Renal cortical epithelial cell (primary cell): Measurements from ENCODE around the gene MIGA2. TPM values are rescaled to one million over a fixed set of nuclear protein-coding genes. Genes with fewer than 3 reads are reported as not detected.
A peak's percentile ranks its signal among the peaks of the same experiment; 100 is the strongest.

ENCODE experiments used
- DNase-seq: peaks from one replicate; pipeline ENCODE4 v3.0.0-alpha.2; 2011; ENCODE audit warnings: low read depth
- total RNA-seq: library from RNA; depleted of rRNA; stranded (reverse); fragments of >200 nt; gene quantifications from 2 replicates; pipeline ENCODE4 v1.2.3, GENCODE V29; 2014

Gene MIGA2
- total RNA-seq, 1 donor from 2014 or later, result 26.0 TPM

GRCh38 chr9:129010267-129010975 is 26.0 kb upstream of the MIGA2 start:
- DNase-seq, result no peak

- DNase-seq, result no peak
Measured at GRCh38 chr9:129011170-129011569, 25.3 kb upstream of the MIGA2 start.

GRCh38 chr9:129011761-129012181 is 24.7 kb upstream of the MIGA2 start:
- DNase-seq, result no peak

- DNase-seq, result no peak
Measured at GRCh38 chr9:129012343-129012742, 24.1 kb upstream of the MIGA2 start.

- no peak for DNase-seq
Measured at GRCh38 chr9:129012893-129013448, 23.5 kb upstream of the MIGA2 start.

GRCh38 chr9:129013674-129014073 is 22.8 kb upstream of the MIGA2 start:
- no peak for DNase-seq

- DNase-seq, result no peak
Measured at GRCh38 chr9:129014124-129014523, 22.3 kb upstream of the MIGA2 start.

- no peak for DNase-seq
Measured at GRCh38 chr9:129014608-129015007, 21.8 kb upstream of the MIGA2 start.

- no peak for DNase-seq
Measured at GRCh38 chr9:129021091-129021490, 15.3 kb upstream of the MIGA2 start.

GRCh38 chr9:129022037-129022436 is 14.4 kb upstream of the MIGA2 start:
- no peak for DNase-seq

- DNase-seq, result peak; percentile 43
Measured at GRCh38 chr9:129023036-129023907, 13.2 kb upstream of the MIGA2 start.

GRCh38 chr9:129023908-129024233 is 12.6 kb upstream of the MIGA2 start:
- no peak for DNase-seq

- peak; percentile 14 for DNase-seq
Measured at GRCh38 chr9:129026442-129027223, 9.8 kb upstream of the MIGA2 start.

- no peak for DNase-seq
Measured at GRCh38 chr9:129027224-129027684, 9.2 kb upstream of the MIGA2 start.

- DNase-seq, result no peak
Measured at GRCh38 chr9:129027685-129028191, 8.7 kb upstream of the MIGA2 start.

- peak; percentile 63 for DNase-seq
Measured at GRCh38 chr9:129028192-129028966, 8.0 kb upstream of the MIGA2 start, which contains the start of gene SH3GLB2. TSS of gene SH3GLB2 (minus strand) at chr9:129028331. CDS start at chr9:129028154, 177 bp downstream.

GRCh38 chr9:129030191-129030590 is 6.2 kb upstream of the MIGA2 start:
- DNase-seq, result no peak

GRCh38 chr9:129031514-129031913 is 4.9 kb upstream of the MIGA2 start:
- no peak for DNase-seq

GRCh38 chr9:129032541-129033159 is 3.8 kb upstream of the MIGA2 start:
- DNase-seq, result no peak

- no peak for DNase-seq
Measured at GRCh38 chr9:129033216-129033615, 3.2 kb upstream of the MIGA2 start.
